GM12891 (cell line): ENCODE results near the gene ALK.

Experiments used
- DNase-seq: peaks from one replicate; pipeline ENCODE4 v3.0.0; 2011; ENCODE audit warnings: low spot score; ENCODE audit not compliant: insufficient read length
- FAIRE-seq: peaks from 2 replicates; lab custom pipeline; 2011; peaks lifted over from hg19 to GRCh38; lab: Jason Lieb, UNC
- PAX5 ChIP-seq: IDR thresholded peaks from 2 replicates; pipeline ENCODE4 v1.6.1; 2011; ENCODE audit warnings: low read length, moderate library complexity, mild to moderate bottlenecking; ENCODE audit not compliant: insufficient read depth, severe bottlenecking
- POLR2A ChIP-seq: IDR thresholded peaks from 2 replicates; pipeline ENCODE4 v1.6.1; 2011; ENCODE audit warnings: low read depth, low read length, control low read depth
- POLR2AphosphoS5 ChIP-seq: IDR thresholded peaks from 2 replicates; pipeline ENCODE4 v1.6.1; 2011; ENCODE audit warnings: low read depth, low read length, control low read depth
- POU2F2 ChIP-seq: IDR thresholded peaks from 2 replicates; pipeline ENCODE4 v1.6.1; 2011; ENCODE audit warnings: low read depth, mild to moderate bottlenecking, control low read depth, low read length, moderate library complexity
- SPI1 ChIP-seq: IDR thresholded peaks from 2 replicates; pipeline ENCODE4 v1.6.1; 2011; ENCODE audit warnings: low read depth, low read length, control low read depth
- TAF1 ChIP-seq: IDR thresholded peaks from 2 replicates; pipeline ENCODE4 v1.6.1; 2011; ENCODE audit warnings: low read depth, low read length, control low read depth

Gene ALK

DNA sequence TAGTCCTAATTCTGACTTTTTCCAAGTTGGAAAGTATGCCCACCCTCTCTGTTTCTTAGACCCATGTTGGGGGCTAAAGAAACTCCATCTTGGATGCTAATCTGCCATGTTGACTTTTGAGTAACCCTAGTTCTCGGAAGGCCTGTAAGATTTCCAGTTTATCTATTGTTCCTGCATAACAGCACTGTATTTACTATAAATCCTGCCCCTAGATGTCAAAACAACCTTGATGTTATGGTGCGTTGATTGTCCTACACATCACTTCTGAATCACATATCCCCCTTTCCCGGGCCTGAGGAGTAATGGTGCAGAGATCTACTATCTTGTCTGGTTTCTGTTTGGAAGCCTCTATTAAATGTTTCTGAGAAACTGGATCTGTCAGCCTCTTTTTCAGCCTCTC lies 116.7 kb downstream of the ALK start:
- FAIRE-seq (no peak), DNase-seq (no peak)
- TF ChIP-seq POU2F2: no peak
- no peak for TF ChIP-seq SPI1
- no peak for TF ChIP-seq POLR2AphosphoS5
- no peak for TF ChIP-seq POLR2A
- TF ChIP-seq PAX5: no peak
- no peak for TF ChIP-seq TAF1

DNA sequence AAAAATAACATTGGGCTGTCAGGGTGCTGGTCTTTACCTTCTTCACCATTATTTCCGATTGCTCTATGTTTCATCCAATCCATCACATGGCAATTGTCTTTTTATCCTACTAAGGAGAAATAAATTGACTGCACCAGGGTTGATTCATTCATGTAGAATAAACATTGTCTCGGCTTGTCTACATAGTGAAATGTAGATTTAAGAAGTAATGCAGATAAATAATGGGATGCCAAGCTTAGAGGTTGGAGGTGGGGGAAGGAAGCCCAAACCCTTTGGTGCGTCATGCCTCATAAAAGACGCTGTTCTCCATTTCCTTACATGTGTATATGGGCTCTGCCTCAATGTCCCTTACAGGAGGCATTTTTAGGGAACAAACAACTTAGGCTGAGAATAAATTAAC lies 117.8 kb downstream of the ALK start:
- DNase-seq (no peak), FAIRE-seq (no peak)
- TF ChIP-seq POLR2A: no peak
- TF ChIP-seq POLR2AphosphoS5: no peak
- TF ChIP-seq TAF1: no peak
- no peak for TF ChIP-seq PAX5

DNA sequence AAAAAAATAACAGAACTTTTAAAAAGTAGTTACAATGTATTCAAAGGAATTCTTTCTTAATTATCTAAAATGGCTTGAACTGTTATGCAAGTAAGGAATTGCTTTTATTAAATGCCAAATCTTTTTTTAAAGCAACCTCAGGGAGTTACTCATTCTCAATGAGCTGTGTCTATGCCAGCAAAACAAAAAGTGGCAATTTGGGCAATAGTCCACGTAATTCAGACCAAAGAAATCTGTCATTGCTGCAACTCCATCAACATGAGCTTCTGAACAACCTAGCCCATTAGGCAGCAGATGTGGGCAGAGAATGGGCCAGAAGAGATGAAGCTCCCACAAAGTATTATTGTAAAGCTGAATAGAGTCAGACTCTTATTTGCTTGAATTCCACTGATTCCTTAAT lies 118.4 kb downstream of the ALK start:
- DNase-seq: no peak
- no peak for FAIRE-seq
- no peak for TF ChIP-seq POLR2AphosphoS5
- no peak for TF ChIP-seq SPI1
- no peak for TF ChIP-seq TAF1
- no peak for TF ChIP-seq POLR2A
- no peak for TF ChIP-seq PAX5

DNA sequence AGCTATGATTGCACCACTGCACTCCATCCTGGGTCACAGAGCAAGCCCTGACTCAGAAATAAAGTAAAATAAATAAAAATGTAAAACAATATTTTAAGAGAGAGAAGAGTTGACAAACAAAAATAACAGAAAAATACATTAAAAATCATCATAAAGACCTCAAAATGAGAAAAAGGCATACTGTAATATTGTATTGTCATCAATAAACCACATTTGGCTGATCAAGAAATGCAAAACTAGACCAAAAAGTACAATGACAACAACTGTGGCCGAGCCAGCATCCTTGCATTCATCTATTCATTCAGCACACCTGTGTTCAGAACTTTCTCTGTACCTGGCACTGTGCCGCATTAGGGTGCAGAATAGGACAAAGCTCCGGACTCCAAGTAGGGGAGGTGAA lies 121.8 kb downstream of the ALK start:
- FAIRE-seq: no peak
- TF ChIP-seq POLR2A (no peak), TAF1 (no peak), POLR2AphosphoS5 (no peak), SPI1 (no peak), PAX5 (no peak), POU2F2 (no peak)
- no peak for DNase-seq

DNA sequence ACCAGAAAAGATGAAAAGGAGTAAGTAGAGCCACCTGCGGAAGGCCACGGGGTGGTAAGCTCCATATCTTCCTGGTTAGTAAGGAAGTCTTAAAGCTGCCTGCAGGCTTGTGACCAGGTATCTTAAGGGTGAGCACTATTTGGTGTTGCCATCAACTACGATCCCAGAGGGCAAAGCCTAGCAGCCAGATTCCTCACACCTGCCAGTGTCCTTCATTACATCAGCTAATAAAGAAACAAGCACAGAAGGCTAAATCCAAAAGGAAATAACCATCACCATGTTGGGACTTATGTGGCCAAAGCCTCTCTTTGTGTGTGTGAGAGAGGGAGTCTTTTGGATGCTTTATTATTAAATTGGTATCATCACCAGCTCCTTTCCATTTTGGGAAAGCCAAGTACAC lies 123.5 kb downstream of the ALK start:
- TF ChIP-seq SPI1 (no peak), POLR2AphosphoS5 (no peak), POU2F2 (no peak), POLR2A (no peak), TAF1 (no peak), PAX5 (no peak)
- no peak for FAIRE-seq
- DNase-seq: no peak

DNA sequence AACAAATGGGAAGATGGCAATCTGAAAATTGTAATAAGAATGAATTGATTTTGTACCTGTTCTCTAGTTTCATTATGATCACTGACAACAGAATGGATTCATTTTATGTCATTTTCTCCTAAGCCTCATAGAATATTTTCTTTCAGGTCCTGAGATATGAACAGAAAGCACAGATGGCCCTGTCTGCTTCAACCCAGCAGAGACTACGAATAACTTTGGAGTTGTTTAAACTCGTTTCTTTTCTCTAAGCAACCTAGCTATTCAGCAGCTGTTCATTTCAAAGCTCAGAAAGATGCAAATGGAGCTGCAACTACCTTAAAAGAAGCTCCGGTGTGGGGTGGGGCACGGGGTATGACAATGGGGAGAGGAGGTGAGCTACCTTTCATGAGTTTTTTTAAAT lies 124.9 kb downstream of the ALK start:
- no peak for FAIRE-seq
- TF ChIP-seq TAF1 (no peak), POLR2AphosphoS5 (no peak), PAX5 (no peak), POU2F2 (no peak), POLR2A (no peak), SPI1 (no peak)

DNA sequence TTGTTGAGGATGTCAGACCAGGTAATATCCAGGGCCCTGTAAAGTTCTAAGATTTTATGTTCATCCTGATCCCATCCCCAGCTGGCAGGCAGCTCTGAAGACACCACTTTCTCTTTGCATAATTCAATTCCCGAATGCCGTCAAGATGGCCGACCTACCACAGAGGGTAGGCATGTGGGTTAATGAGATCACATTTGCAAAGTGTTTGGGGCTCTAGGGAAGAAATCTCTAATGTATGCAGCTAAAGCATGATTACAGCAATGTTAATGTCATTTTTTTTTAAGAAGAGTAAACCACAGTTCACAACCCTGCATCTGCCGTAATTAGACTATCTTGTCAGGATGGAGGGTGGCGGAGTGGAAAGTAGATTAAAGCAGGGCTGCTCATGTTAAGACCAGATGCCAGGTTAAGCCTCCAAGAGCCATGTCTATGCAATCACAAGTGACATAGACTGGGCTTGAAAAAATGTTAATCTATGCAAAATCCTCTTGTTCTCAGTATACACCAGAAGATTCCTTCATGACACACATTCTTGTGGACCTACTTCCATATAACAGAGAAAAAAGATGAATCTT lies 131.4 kb downstream of the ALK start:
- no peak for DNase-seq
- TF ChIP-seq POU2F2: no peak
- no peak for TF ChIP-seq POLR2A
- TF ChIP-seq SPI1: no peak
- no peak for TF ChIP-seq PAX5
- no peak for TF ChIP-seq POLR2AphosphoS5
- TF ChIP-seq TAF1: no peak
- FAIRE-seq: no peak

More for the DNA sequence above, 124.9 kb downstream of the ALK start:
- DNase-seq: no peak

DNA sequence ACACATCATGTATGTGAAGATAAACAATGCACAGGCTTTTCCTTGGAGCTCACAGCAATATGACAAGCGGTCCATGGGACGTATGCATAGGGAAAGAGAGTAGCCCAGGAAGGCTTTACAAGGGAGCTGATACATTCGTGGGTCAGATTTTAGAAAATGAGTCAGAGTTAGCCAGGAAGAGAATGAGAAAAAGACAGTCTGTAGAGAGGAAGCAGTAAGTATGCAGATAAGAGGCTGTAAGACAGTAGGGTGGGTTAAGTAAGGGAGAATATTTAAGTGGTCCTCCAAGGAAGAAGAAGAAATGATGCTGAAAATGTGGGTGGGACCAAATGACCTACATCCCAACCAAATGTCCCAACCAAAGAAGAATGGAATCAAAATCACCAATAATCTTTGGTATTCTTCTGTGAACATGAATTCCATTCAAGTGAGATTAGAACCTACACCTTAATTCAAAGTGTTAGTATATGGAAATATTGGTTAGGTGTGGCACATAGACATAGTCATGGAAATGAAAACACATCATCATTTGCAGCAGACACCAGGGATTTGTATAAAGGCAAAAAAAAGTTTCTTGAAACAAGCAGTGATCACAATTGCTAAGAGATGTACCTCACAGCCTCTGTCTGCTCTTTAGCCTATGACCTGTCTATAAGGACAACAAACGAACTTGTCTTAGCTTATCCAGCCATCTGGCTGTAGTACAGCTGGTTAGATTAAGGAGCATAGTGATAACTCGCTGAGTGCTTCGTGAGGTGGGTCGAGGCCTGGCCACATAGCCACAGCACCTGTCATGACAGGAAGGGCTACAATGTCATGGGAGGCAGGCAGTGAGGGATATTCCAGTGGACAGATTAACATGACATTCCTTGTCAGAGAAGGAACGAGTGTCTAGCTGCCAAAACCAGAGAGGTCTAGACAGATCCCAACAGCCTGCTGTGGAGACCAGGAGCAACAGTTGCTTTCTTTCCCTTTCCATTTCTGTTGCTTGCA lies 133.6 kb downstream of the ALK start:
- FAIRE-seq (no peak), DNase-seq (no peak)
- TF ChIP-seq POU2F2: no peak
- no peak for TF ChIP-seq PAX5
- no peak for TF ChIP-seq POLR2AphosphoS5
- TF ChIP-seq SPI1: no peak
- no peak for TF ChIP-seq TAF1
- no peak for TF ChIP-seq POLR2A

DNA sequence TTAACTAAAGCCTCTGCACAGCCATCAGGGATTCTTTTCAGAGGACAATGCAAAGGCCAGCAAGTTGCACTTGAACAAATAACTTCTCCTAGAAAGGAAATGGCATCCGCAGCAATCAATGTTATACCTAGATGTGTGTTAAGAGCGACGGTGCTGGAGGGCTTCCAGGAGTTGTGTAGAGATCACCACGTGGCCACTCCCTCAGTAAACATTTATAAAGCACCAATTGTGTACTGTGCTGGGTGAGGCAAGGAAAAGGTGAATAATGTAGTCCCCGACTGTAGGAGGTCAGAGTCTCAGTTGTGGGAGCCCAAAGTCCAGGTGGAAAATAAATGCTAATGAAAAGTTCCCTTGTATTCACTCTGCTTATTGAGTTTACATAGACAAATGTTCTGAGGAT lies 135.0 kb downstream of the ALK start:
- no peak for DNase-seq
- no peak for TF ChIP-seq PAX5
- no peak for FAIRE-seq

DNA sequence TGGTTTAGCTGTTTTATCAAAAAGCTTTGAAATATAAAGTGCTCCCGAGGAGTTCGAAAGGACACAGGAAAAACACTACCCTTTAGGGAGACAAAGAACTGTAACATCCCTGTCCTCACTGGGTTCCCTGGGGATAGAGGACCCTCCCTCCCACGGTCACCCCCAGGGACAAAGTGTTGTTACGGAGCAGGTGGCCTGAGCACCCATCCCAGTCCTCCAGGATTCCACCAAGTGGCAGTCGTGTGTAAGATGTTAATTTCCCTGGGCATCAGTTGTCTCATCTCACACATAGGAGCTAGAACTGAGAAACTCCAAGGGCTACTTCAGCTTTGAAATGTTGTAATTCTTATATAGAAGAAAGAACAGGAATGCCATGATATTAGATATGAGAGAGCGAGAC lies 137.7 kb downstream of the ALK start:
- FAIRE-seq (no peak), DNase-seq (no peak)
- TF ChIP-seq POU2F2 (no peak), PAX5 (no peak), TAF1 (no peak), POLR2AphosphoS5 (no peak), POLR2A (no peak), SPI1 (no peak)
